GM19328 (cell line): ENCODE results near the gene KIF25.

Experiments
- ATAC-seq: cut with Tn5 transposase; IDR thresholded peaks from one replicate; pipeline ENCODE4 v1.9.1; 2021; ENCODE audit warnings: mild to moderate bottlenecking, moderate library complexity; ENCODE audit not compliant: unreplicated experiment

Gene KIF25

DNA sequence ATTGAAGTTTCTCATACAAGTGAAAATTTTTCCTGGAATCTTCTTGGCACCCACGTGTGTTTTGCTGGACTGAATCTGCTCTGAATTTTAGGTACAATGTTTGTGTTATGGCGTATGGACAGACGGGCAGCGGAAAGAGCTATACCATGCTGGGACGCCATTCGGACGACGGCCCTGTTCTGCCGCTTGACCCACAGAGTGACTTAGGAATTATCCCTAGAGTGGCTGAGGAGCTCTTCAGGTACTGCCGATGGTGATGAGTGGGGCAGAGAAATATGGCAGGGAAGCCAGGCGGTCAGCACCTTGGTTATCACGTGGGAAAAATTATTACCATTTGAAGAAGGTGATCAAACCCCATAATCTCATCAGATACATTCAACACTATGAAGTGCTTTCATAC, 36.3 kb downstream of the KIF25 start:
- no peak for ATAC-seq

DNA sequence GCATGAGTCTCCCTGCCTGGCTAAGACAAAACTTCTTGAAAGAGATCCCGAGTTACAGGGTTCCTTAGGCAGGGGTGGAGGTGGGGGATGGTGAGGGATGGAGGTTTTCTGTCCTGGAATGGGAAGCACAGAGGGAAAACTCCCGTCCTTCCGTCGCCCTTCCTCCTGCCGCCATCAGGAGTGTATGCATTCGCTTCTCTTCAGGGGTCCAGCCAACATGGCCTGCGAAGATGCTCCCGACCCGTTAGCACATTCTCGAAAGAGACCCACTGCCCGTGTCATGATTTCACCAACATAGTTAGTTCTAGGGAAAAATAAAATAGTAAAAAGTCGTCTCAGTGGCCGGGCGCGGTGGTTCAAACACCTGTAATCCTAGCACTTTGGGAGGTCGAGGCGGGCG, 37.1 kb downstream of the KIF25 start:
- ATAC-seq: no peak

DNA sequence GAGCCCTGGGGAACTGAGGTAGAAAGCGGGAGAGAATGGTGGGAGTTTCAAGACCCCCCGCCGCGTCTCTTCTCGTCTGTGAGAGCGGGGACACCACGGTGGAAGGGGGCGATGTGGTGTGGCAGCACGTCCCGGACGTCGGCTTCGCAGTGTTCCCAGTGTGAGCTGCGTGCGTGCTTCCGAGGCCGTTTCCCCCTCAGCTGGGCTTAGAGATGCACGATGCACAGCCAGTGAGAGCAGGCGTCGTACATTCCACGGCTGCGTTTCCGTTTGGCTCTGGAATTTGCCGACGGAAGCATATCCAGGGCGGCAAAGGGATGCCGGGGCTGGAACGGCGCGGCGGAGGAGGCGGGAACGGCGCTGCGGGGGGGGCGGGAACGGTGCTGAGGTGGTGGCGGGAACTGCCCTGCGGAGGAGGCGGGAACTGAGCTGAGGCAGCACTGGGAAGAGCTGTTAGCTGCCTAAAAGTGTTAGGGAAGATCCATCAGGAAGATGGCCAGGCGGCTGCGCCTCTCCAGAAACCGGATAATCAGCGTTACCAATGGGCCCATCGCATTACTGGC, 37.7 kb downstream of the KIF25 start:
- ATAC-seq: no peak

DNA sequence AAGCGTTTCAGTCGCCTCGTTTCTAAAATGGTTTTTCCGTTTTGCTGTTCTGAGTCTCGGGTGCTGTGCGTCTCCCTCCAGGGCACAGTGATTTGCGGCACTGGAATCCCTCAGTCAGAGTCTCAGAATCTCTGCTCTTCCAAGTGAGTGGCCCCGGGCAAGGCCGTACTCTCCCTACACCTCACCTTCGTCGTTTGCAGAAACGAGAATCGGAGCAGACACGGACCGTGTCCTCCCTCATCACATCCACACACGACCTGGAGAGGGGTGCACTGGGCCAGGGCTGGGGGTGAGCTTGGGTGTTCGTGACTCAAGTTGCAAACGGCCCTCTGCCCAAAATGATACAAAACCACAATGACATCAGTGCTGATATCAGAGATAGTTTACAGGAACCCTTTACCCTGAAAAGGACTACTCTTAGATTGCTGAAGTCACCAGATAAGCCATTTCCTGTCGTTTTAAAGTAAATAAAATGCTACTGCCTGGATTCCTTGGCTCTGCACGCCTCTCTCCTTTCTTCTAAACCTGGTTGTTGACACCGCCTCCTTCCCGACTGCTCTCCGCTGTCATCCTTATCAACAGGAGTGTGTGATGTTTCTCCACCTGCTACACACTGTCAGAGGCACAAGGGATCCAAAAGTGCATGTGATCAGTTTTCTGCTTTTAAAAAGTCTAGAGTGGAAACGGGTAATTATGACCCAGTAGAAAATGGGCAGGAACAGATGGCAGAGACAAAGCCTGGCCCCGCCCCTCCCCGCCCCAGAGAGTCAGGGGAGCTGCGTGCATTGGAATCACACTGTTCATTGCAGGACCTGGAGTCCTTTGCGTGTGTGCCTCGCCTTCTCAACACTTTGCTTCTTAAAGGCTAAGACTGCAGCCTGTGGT, 38.4 kb downstream of the KIF25 start:
- ATAC-seq: no peak

DNA sequence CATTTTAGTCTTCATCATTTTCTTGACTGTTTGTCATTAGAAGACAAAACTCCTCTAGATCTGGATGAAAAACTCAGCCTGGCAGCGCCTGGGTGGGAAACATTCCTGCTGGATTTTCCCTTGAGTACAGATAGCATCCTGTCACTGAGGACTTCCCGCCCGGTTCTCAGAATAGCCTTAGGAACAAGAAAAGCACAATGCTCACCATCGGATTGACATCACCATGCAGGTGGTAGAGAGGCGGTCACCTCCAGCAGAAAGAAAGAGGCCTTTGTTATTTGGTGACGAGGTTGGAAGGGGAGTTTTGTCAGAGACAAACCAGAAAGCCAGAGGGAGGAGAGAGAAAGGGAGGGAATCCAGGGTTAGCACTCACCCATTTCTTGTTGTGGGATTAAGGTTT, 39.8 kb downstream of the KIF25 start:
- ATAC-seq: no peak

DNA sequence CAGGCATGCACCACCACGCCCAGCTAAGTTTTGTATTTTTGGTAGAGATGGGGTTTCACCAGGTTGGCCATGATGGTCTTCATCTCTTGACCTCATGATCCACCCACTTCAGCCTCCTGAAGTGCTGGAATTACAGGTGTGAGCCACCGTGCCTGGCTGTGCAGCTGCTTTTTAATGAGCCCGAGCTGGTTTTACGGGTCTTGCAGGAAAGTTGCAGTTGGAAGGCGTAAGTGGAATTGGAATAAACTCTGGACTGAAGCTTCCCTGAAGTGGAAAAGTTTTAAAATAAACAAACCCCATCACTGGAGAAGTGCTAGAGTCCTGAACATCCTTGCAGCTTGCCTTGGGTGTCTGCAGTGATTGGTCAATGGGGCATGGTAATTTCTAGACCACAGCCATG, 40.4 kb downstream of the KIF25 start:
- no peak for ATAC-seq

DNA sequence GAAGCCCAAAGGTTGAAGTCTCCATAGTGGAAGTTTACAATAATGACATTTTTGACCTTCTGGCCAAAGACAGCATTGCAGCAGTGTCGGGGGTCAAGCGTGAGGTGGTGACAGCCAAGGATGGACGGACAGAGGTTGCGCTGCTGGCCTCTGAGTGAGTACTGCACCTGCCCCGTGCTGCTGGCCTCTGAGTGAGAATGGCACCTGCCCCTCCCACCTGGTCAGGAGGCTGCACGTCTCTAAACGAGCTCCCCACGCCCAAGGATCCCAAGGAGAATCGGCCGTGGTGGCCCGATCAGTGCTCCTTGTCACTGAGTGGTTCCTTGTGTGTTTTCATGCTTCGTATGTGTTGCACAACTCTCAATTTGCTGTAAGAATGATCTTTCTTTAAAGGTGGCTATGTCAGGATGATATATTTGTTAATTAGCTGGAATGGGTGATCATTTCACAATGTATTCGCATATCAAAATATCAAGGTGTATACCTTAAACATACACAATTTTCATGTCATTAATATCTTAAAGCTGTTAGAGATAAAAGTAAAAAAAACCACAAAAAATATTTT, 41.2 kb downstream of the KIF25 start:
- no peak for ATAC-seq

DNA sequence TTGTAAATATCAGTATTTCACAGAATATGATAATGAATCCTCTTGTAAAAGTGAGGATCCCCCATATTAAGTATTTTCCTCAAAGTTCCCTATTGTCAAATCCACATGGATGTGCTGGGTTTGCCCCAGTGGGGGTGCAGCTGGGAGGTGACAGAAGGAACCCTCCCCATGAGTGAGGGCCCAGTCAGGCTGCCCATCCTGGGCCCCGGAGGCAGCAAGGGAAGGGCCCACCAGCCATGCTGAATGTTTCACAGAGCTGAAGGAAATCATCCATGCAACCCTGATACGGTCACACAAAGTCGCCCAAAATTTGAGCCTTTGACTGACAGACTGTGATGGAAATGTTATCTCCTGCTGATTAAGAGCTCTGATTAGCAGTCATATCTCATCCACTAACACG, 41.8 kb downstream of the KIF25 start:
- ATAC-seq: no peak

DNA sequence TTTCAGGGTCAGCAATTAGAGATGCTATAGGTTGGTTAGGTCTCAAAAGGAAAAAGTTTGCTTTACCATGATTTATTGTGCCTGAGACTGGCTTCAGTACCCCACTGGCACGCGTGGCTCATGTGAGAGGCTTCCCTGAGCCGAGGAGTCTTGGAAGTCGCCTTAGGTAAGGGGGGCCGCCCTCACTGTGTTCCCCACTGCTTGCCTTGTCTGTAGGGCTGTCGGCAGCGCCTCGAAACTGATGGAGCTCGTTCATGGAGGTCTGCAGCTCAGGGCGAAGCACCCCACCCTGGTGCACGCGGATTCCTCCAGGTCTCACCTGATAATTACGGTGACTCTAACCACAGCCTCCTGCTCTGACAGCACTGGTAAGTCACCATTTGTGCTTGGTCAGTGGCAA, 42.4 kb downstream of the KIF25 start:
- ATAC-seq: no peak

DNA sequence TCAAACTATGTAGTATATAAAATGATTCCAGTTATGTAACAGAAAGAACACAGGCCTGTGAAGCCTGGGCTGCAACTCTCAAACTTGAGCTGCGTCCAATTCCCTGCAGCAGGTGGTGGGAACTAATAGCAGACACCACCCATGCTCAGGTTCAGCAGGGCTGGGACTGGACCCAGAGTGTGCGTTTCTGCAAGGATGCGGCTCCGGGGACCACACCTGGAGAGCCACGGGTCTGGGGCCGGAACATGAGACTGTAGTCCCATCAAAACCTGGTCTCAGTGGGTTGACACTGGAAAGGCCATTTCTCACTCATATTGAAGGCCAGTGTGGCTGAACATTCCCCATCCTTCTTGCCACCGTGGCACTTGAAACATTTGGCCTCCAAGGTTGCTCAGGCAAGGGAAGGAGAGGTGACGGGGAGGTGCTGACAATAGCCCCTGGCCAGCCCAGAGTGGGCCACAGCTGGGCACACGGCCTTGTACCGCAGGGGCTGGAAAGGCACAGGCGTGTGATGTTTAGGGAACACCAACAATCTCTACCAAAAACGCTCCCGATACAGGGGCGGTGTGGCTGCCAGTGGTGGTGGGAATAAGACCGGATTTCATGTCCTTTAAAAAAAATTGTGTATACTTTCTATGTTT, 43.5 kb downstream of the KIF25 start:
- no peak for ATAC-seq

DNA sequence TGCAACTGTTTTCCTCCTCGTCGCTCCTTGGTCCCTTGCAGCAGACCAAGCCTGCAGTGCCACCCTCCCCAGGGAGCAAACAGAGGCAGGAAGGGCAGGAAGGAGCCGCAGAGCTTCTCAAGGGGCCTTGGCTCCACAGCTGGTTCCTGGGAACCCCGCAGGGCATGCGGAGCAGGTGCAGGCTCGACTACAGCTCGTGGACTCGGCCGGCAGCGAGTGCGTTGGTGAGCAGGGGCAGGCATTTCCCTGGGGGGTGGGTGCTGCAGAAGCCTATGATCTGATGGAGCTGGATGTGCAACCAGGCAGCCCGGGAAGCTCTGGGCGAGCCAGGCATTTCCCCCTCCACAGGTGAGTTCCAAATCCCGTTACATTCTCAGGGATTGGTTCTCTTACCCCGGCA, 44.5 kb downstream of the KIF25 start:
- no peak for ATAC-seq

DNA sequence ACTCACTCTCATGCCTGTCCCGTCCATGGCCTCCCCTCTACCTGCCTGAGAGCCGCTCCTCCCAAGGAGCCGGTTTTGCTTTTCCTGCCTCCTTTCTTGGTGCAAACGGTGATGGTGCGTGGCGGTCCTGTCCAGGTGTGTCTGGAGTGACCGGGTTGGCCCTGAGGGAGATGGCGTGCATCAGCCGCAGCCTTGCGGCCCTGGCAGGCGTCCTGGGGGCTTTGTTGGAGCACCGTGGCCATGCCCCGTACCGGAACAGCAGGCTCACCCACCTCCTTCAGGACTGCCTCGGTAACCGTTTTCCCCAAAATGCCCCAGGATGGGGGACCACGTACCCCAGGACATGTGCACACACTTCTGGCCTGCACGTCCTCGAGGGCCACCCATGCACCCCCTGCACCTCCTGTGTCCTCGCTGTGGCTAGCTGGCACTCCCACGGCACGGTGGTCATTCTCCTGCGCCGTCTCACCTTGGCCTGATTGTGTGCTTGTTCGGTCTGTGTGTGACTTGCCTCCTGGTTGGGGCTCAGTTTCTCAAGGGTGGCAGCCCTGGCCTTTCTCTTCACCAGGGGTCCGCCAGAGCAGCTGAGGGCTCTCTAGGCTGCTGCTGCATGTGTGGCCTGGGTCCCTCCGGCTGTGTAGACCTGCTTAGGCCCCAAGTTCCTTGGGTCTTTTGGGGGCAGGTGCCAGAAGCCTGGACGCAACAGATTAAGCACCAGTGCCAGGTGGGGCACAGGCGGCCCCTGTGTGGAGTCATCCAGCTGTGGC, 45.1 kb downstream of the KIF25 start:
- no peak for ATAC-seq

DNA sequence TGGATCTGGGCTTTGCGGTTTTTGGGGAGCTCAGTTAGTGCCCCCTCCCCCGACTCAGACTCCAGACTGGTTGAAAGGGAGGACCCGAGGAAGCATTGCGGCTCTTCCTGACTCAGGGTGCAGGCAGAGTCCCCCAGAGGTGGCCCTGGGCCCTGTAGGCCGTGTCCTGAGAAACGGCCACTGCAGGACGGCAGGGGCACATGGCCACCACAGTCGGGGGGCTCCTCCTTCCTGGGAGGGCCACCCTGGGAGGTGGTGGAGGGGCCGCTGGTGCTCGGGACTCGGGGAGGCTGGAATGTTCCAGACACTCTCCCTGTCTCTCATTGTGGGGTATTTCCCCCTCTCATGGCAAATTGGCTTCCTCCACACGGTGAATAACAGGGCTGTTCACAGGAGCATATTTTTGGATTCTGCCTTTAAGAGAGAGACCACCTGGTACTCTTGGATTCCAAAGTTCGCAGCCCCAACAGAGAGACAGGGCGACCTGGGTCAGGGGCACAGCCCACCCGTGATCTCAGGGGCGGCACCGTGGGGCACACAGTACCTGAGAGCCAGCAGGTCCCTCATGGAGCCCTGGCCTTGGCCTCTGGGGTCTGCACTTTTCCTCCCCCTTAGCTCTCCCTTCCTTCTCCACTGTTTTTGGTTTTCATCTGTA, 45.8 kb downstream of the KIF25 start:
- ATAC-seq: no peak

DNA sequence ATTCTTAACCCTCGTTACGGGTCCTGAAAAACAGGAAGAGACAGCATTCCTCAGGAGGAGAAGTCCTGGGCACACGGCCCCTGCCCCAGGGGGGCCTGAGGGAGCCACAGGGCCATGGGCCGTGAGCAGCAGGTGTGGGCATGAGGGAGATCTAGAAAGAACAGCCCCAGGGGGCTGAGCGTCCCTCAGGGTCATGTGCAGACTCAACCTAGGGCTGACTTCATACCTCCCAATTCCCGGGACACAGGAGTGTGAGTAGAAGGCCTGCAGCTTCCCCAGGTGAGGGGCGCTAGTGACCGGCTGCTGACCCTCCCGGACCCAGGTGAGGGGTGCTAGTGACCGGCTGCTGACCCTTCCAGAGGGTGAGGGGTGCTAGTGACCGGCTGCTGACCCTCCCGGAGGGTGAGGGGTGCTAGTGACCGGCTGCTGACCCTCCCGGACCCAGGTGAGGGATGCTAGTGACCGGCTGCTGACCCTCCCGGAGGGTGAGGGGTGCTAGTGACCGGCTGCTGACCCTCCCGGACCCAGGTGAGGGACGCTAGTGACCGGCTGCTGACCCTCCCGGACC, 46.5 kb downstream of the KIF25 start:
- no peak for ATAC-seq

DNA sequence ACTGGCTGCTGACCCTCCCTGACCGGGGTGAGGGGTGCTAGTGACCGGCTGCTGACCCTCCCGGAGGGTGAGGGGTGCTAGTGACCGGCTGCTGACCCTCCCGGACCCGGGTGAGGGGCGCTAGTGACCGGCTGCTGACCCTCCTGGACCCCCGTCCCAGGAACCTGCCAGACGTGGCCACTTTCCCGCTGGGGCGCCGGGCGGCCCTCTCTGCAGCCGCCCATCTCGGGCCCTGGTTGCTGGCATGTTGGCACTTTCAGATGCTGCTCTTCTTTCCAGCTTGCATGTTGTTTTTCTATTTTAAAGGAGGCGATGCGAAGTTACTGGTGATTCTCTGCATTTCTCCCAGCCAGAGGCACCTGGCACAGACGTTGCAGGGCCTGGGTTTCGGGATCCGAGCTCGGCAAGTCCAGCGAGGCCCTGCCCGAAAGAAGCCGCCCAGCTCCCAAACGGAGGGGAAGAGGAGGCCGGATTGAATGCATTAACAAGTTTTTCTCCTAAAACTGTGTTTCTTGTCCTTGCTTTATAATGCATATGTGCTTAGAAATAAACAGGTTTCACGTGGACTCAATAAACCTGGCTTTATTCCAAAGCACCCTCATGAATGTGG, 47.2 kb downstream of the KIF25 start:
- no peak for ATAC-seq

DNA sequence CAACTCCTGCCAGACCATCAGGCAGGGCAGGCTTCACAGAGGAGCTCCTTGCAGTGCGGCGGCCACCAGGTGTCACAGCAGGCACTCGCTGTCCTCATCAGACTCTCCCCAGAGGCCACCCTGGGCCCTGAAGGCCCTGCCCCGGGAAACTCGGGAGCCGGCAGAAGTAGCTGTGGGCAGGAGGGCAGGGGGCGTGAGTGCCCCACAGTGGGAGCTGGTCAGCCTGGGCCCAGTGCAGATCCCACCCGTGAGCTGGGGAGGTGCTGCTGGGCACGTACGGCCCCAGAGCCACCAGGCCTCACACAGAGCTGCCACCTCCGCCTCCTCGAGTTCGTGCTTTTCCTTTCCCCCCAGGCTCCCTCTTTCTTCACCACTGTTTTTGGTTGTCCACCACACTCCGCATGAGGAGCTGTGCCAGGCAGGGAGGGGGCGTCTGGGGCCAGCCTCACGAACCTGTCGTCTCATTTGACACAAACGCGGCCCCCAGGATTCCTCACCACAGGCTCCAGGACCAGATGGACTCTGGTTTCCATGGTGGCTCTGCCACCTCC, 47.7 kb downstream of the KIF25 start:
- ATAC-seq: no peak

DNA sequence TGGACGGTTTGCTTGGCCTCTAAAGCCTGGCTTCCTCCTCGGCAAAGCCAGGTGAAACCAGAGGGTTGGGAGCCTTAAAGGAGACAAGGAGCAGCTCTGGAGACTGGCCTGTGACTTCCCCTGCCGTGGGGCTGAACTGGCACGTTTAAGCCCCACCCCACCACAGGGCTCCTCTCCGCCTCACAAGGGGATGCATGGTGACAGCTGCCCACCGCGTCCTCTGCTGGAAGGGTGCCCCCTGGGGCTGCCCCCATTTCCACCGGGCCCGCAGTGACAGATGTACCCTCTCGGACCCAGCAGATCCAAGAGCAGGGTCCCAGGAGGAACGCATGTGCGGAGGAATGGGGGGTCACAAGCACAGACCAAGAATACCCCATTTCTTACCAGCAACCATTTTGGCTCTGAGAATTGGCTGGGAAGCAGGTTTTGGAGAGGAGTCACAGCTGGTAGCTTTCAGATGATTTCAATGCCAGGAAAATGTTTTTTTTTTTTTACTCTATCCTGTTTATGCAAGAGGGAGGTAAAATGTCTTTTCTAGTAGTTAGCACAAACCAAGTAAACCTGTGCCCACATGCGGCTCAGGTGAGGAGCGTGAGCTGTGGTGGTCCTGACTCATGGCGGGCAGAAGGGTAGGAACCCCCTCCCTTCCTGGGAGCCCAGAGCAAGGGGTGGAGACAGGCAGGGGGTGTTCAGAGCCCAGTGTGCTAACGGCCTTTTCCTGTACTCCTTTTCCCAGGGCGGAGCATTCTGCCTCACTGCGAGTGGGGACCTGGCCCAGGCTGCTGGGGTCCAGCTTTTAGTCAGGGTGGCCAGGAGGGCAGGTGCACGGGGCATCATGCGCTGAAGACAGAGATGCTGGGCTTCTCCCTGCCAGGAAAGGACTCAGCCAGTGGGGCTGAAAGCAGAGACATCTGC, 48.5 kb downstream of the KIF25 start:
- ATAC-seq: no peak

DNA sequence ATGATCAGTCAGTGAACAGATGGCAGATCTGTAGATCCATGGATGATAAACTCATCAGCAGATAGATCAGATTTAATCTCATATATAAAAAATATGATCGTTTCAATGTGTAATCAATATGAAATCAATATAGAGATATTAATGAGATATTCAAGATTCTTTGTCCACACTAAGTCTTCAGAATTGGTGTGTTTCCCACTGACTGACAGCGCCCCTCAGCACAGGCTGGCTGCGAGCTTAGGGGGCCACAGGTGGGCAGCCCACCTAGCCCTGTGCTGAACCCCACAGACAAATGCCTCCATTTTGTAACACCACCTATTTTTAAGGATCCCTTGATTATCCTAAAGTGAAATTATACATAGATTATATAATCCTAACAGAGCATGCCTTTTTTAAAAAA, 49.2 kb downstream of the KIF25 start:
- no peak for ATAC-seq
